ENCODE measurements around the gene PPP4R2.

- TF ChIP-seq MAX (IDR thresholded peaks at IDR 0.05; ENCODE audit: insufficient read depth, insufficient read length): no peak
- TF ChIP-seq CTCF (IDR thresholded peaks at IDR 0.05; ENCODE audit: extremely low read depth in 1 of 2, insufficient read depth in 1 of 2, low read depth in 1 of 2, low read length in 2 of 2): no peak
- no peak for TF ChIP-seq POLR2AphosphoS5 (IDR thresholded peaks at IDR 0.05; ENCODE audit: insufficient read depth, low read depth, low read length)
- TF ChIP-seq POLR2A (IDR thresholded peaks at IDR 0.05; ENCODE audit: low read depth, low read length): no peak
- no peak for TF ChIP-seq EZH2 (IDR thresholded peaks at IDR 0.05; ENCODE audit: borderline replicate concordance, low read depth, low read length, severe bottlenecking)
- no peak for TF ChIP-seq MYC (IDR thresholded peaks at IDR 0.05; ENCODE audit: low read depth, low read length)
These were observed 113.9 kb downstream of the PPP4R2 start for GRCh38 chr3:73110530-73110929.

Measured in endothelial cell of umbilical vein (primary cell).